ENCODE results near the gene CHMP1B.
"Not testable (repeated sequence)": the region's sequence is repeated elsewhere in the genome, so short reads cannot be mapped to it uniquely, and the experiment has no call there.

CHMP1B gene

GRCh38 chr18:11889284-11889683 is 38.1 kb downstream of the CHMP1B start:
- H3K27ac Mint-ChIP-seq: no peak overlapping the region
- peaks cover 7% of the 10 kb centered on the region for H3K4me1 Mint-ChIP-seq (ENCODE audit: low read depth)
- H3K27me3 Mint-ChIP-seq: no peaks in the 10 kb centered on the region
- H3K9me3 Mint-ChIP-seq: no peaks in the 10 kb centered on the region
- no peak overlapping the region for H3K4me3 Mint-ChIP-seq
- no peak for DNase-seq
- peaks cover 84% of the 10 kb centered on the region for H3K36me3 Mint-ChIP-seq (ENCODE audit: low read depth)

GRCh38 chr18:11891737-11892136 is 40.5 kb downstream of the CHMP1B start:
- no peak for DNase-seq
- H3K4me3 Mint-ChIP-seq: no peak overlapping the region
- H3K9me3 Mint-ChIP-seq: no peaks in the 10 kb centered on the region
- peaks cover 84% of the 10 kb centered on the region for H3K36me3 Mint-ChIP-seq (ENCODE audit: low read depth)
- H3K4me1 Mint-ChIP-seq (ENCODE audit: low read depth): peaks cover 7% of the 10 kb centered on the region
- no peaks in the 10 kb centered on the region for H3K27me3 Mint-ChIP-seq
- no peak overlapping the region for H3K27ac Mint-ChIP-seq

- H3K27me3 Mint-ChIP-seq; DNase-seq; H3K9me3 Mint-ChIP-seq; H3K4me1 Mint-ChIP-seq (ENCODE audit: low read depth); H3K27ac Mint-ChIP-seq; H3K4me3 Mint-ChIP-seq: not testable (repeated sequence)
- H3K36me3 Mint-ChIP-seq (ENCODE audit: low read depth): peaks cover 84% of the 10 kb centered on the region
Observed at GRCh38 chr18:11892438-11892837, 41.2 kb downstream of the CHMP1B start.

- Mint-ChIP-seq H3K4me3 (no peak overlapping the region), H3K9me3 (no peaks in the 10 kb centered on the region), H3K36me3 (ENCODE audit: low read depth) (peaks cover 78% of the 10 kb centered on the region), H3K27ac (no peak overlapping the region), H3K4me1 (ENCODE audit: low read depth) (no peaks in the 10 kb centered on the region), H3K27me3 (no peaks in the 10 kb centered on the region)
- DNase-seq: no peak
Observed at GRCh38 chr18:11897781-11898180, 46.6 kb downstream of the CHMP1B start.

DNA sequence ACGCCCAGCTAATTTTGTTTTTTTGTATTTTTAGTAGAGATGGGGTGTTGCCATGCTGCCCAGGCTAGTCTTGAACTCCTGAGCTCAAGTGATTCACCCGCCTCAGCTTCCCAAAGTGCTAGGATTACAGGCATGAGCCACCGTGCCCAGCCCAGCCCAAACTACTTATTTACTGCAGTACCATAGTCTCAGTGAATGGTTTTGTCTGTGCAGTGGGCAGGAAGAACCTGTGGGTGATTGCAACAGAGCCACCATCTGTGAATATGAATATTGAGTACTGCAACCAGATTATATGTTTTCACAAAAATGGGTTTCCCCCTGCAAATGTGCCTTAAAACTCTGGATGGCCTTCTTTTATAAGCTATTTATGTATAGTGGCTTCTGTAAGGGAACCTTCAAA is 47.9 kb downstream of the CHMP1B start:
- no peak for DNase-seq
- no peaks in the 10 kb centered on the region for H3K9me3 Mint-ChIP-seq
- H3K4me3 Mint-ChIP-seq: no peak overlapping the region
- H3K4me1 Mint-ChIP-seq (ENCODE audit: low read depth): no peaks in the 10 kb centered on the region
- no peak overlapping the region for H3K27ac Mint-ChIP-seq
- H3K27me3 Mint-ChIP-seq: no peaks in the 10 kb centered on the region
- peaks cover 76% of the 10 kb centered on the region for H3K36me3 Mint-ChIP-seq (ENCODE audit: low read depth)

DNA sequence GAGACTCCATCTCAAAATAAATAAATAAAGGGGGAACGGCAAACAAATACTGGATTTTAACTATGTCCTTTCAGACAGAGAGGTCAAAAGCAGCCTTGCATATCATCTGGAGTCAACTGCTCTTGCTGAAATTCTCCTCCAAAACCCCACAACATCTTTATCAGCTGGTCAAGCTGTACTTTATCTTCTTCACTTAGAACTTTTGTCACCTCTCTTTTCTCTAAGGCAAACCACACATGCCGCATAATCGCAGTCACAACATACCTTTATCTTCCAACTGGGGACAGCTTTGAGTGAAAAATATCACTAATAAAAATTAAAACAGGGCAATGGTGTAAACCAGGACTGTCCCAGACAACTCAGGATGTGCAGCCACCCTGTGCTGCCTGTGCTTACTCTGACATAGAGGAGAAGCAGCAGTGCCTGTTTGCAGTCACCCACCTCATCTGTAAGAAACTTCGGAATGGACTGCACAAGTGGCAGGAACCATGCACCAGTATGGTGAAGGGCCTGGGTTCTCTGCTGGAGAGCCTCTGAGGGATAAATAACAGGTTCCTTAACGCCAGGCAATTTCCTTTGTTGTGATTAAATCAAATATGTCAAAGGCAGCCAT is 50.7 kb downstream of the CHMP1B start:
- no peaks in the 10 kb centered on the region for H3K9me3 Mint-ChIP-seq
- no peak overlapping the region for H3K27ac Mint-ChIP-seq
- no peak overlapping the region for H3K4me3 Mint-ChIP-seq
- H3K36me3 Mint-ChIP-seq (ENCODE audit: low read depth): peaks cover 73% of the 10 kb centered on the region
- peaks cover 12% of the 10 kb centered on the region for H3K4me1 Mint-ChIP-seq (ENCODE audit: low read depth)
- H3K27me3 Mint-ChIP-seq: no peaks in the 10 kb centered on the region
- no peak for DNase-seq

DNA sequence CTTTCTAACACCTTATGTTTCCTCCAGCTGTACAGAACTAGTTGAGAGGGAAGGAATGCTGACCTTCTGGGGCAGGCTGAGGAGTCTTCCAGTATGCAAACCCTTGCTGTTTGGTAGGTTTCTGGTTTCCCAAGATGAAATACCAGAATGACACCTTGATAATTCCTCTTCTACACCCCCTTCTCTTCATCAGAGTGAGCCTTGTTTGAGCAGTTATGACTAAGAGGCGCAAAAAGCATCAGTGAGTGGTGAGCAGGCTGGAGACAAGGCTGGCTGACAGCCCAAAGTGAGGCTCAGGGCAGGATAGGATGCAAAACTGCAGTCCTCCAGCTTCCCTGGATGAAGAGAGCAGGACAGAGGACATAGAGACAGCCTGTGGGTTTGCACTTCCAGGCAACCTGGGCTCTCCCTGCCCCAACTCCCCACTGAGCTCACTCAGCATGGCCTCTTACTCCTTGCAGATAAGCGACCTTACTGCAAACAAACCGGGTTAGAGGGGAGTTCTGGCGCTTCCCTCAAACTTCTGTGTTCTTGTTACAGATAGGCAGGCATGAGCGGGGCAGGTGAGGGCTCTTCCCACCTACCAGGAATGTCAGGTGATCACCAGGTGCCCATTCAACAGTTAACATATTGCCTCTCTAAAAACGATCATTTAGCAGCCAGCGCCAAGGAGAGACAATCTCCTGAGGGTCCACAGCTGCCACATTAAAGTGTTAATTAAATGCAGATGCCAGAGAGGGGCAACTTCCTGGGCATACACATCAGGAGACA is 51.5 kb downstream of the CHMP1B start:
- no peaks in the 10 kb centered on the region for H3K27me3 Mint-ChIP-seq
- no peak for DNase-seq
- H3K4me1 Mint-ChIP-seq (ENCODE audit: low read depth): peaks cover 17% of the 10 kb centered on the region
- H3K4me3 Mint-ChIP-seq: no peak overlapping the region
- H3K9me3 Mint-ChIP-seq: no peaks in the 10 kb centered on the region
- H3K36me3 Mint-ChIP-seq (ENCODE audit: low read depth): peaks cover 71% of the 10 kb centered on the region
- peak overlapping the region; percentile 61 for H3K27ac Mint-ChIP-seq

Data from activated T-cell treated with anti-CD3 and anti-CD28 coated beads, Interleukin-2, amount 50 U/mL, for 24 hours (primary cell).